ENCODE results near the gene KLHL1. TPM values are rescaled to one million over a fixed set of nuclear protein-coding genes. Genes with fewer than 3 reads are reported as not detected.

Gene KLHL1
- total RNA-seq, 1 donor: not detected

- Histone ChIP-seq H2AFZ (ENCODE audit: low read length) (no peak overlapping the region), H3K4me2 (ENCODE audit: insufficient read depth, low read length) (no peak overlapping the region), H3K9me3 (ENCODE audit: low read depth, low read length) (no peaks in the 10 kb centered on the region), H3K27ac (ENCODE audit: low read depth, low read length) (no peak overlapping the region), H3K27me3 (ENCODE audit: insufficient read depth, low read length) (no peaks in the 10 kb centered on the region), H3K79me2 (ENCODE audit: insufficient read depth, low read length) (no peaks in the 10 kb centered on the region), H3K36me3 (ENCODE audit: insufficient read depth, low read length) (no peaks in the 10 kb centered on the region), H3K4me3 (ENCODE audit: insufficient read depth, low read length) (no peak overlapping the region), H3K4me1 (ENCODE audit: insufficient read depth, low read length) (no peaks in the 10 kb centered on the region), H4K20me1 (ENCODE audit: insufficient read depth, low read length) (no peaks in the 10 kb centered on the region)
- TF ChIP-seq CTCF (IDR thresholded peaks at IDR 0.05; ENCODE audit: extremely low read depth, low read depth, low read length): no peak
- no peak for DNase-seq (ENCODE audit: insufficient read length, low spot score, missing footprints)
Measured at GRCh38 chr13:69720278-69720983, 387.8 kb downstream of the KLHL1 start.

- TF ChIP-seq CTCF (IDR thresholded peaks at IDR 0.05; ENCODE audit: extremely low read depth, low read depth, low read length): no peak
- Histone ChIP-seq H3K4me3 (ENCODE audit: insufficient read depth, low read length) (no peak overlapping the region), H3K27ac (ENCODE audit: low read depth, low read length) (no peak overlapping the region), H3K4me2 (ENCODE audit: insufficient read depth, low read length) (no peak overlapping the region), H3K27me3 (ENCODE audit: insufficient read depth, low read length) (no peaks in the 10 kb centered on the region), H2AFZ (ENCODE audit: low read length) (no peak overlapping the region), H3K36me3 (ENCODE audit: insufficient read depth, low read length) (no peaks in the 10 kb centered on the region), H3K4me1 (ENCODE audit: insufficient read depth, low read length) (no peaks in the 10 kb centered on the region), H3K79me2 (ENCODE audit: insufficient read depth, low read length) (no peaks in the 10 kb centered on the region), H3K9me3 (ENCODE audit: low read depth, low read length) (peaks cover 4% of the 10 kb centered on the region), H4K20me1 (ENCODE audit: insufficient read depth, low read length) (no peaks in the 10 kb centered on the region)
- DNase-seq (ENCODE audit: insufficient read length, low spot score, missing footprints): no peak
Measured at GRCh38 chr13:69706807-69707206, 401.4 kb downstream of the KLHL1 start.

- DNase-seq (ENCODE audit: insufficient read length, low spot score, missing footprints): no peak
- TF ChIP-seq CTCF (IDR thresholded peaks at IDR 0.05; ENCODE audit: extremely low read depth, low read depth, low read length): no peak
- Histone ChIP-seq H4K20me1 (ENCODE audit: insufficient read depth, low read length) (no peaks in the 10 kb centered on the region), H3K36me3 (ENCODE audit: insufficient read depth, low read length) (no peaks in the 10 kb centered on the region), H3K27me3 (ENCODE audit: insufficient read depth, low read length) (no peaks in the 10 kb centered on the region), H3K4me2 (ENCODE audit: insufficient read depth, low read length) (no peak overlapping the region), H3K4me1 (ENCODE audit: insufficient read depth, low read length) (no peaks in the 10 kb centered on the region), H3K27ac (ENCODE audit: low read depth, low read length) (no peak overlapping the region), H3K79me2 (ENCODE audit: insufficient read depth, low read length) (no peaks in the 10 kb centered on the region), H2AFZ (ENCODE audit: low read length) (no peak overlapping the region), H3K4me3 (ENCODE audit: insufficient read depth, low read length) (no peak overlapping the region), H3K9me3 (ENCODE audit: low read depth, low read length) (peaks cover 4% of the 10 kb centered on the region)
Measured at GRCh38 chr13:69704311-69704710, 403.9 kb downstream of the KLHL1 start.

- Histone ChIP-seq H4K20me1 (ENCODE audit: insufficient read depth, low read length) (no peaks in the 10 kb centered on the region), H3K4me1 (ENCODE audit: insufficient read depth, low read length) (no peaks in the 10 kb centered on the region), H3K79me2 (ENCODE audit: insufficient read depth, low read length) (no peaks in the 10 kb centered on the region), H3K4me3 (ENCODE audit: insufficient read depth, low read length) (no peak overlapping the region), H3K27me3 (ENCODE audit: insufficient read depth, low read length) (no peaks in the 10 kb centered on the region), H3K36me3 (ENCODE audit: insufficient read depth, low read length) (no peaks in the 10 kb centered on the region), H3K9me3 (ENCODE audit: low read depth, low read length) (no peaks in the 10 kb centered on the region), H3K27ac (ENCODE audit: low read depth, low read length) (no peak overlapping the region), H3K4me2 (ENCODE audit: insufficient read depth, low read length) (no peak overlapping the region), H2AFZ (ENCODE audit: low read length) (no peak overlapping the region)
- TF ChIP-seq CTCF (IDR thresholded peaks at IDR 0.05; ENCODE audit: extremely low read depth, low read depth, low read length): no peak
- DNase-seq (ENCODE audit: insufficient read length, low spot score, missing footprints): no peak
Measured at GRCh38 chr13:69690999-69691398, 417.3 kb downstream of the KLHL1 start.
